IMR-90 (cell line): ENCODE data around the gene CLDN9. TPM values are rescaled to one million over a fixed set of nuclear protein-coding genes. Genes with fewer than 3 reads are reported as not detected.

Experiments used
- ATAC-seq: fragments of 200-7000 bp; cut with Tn5 transposase; 2 replicates; pipeline ENCODE4 v1.9.1; 2020; ENCODE audit warnings: low read depth, mild to moderate bottlenecking, moderate library complexity
- BruUV-seq: library from RNA; stranded (reverse); fragments of 400-500 nt; replicated peaks from 2 replicates; lab custom pipeline; 2021; lab: Mats Ljungman, UMichigan
- CTCF ChIA-PET: fragments of 300-600 bp; formaldehyde crosslinking; extraction: SDS; loops from one replicate; lab custom pipeline; 2021; ENCODE audit warnings: antibody characterized with exemption; lab: Yijun Ruan, JAX
- POLR2A ChIA-PET: fragments of 300-600 bp; sonication (Branson Sonifier 250); formaldehyde crosslinking; loops from one replicate; lab custom pipeline; 2022; ENCODE audit warnings: antibody characterized with exemption; ENCODE audit not compliant: unreplicated experiment; lab: Charles Lee
- DNase-seq: peaks from one replicate; pipeline ENCODE4 v3.0.0; 2013
- H2AFZ ChIP-seq: replicated peaks from 2 replicates; pipeline ENCODE3; 2013; ENCODE audit warnings: low read length, mild to moderate bottlenecking; ENCODE audit not compliant: poor library complexity
- H2AK5ac ChIP-seq: 2 replicates; pipeline ENCODE4 v1.6.1; 2013; ENCODE audit warnings: low read depth, low read length, inconsistent platforms
- H2AK9ac ChIP-seq: replicated peaks from 2 replicates; pipeline ENCODE3; 2013; ENCODE audit warnings: mild to moderate bottlenecking, low read depth, low read length, moderate library complexity; ENCODE audit not compliant: poor library complexity
- H2BK120ac ChIP-seq: 2 replicates; pipeline ENCODE4 v1.6.1; 2013; ENCODE audit warnings: low read depth, low read length, inconsistent platforms
- H2BK15ac ChIP-seq: 3 replicates; pipeline ENCODE4 v1.6.1; 2013; ENCODE audit warnings: low read depth, low read length, inconsistent platforms
- H2BK20ac ChIP-seq: 2 replicates; pipeline ENCODE4 v1.6.1; 2013; ENCODE audit warnings: low read depth, mild to moderate bottlenecking, inconsistent platforms, low read length, moderate library complexity
- H2BK5ac ChIP-seq: 2 replicates; pipeline ENCODE4 v1.6.1; 2013; ENCODE audit warnings: mild to moderate bottlenecking, low read depth, low read length, inconsistent platforms; ENCODE audit not compliant: poor library complexity, severe bottlenecking
- H3K14ac ChIP-seq: replicated peaks from 2 replicates; pipeline ENCODE4 v1.6.1; 2013; ENCODE audit warnings: low read depth, low read length, inconsistent platforms
- H3K18ac ChIP-seq: 2 replicates; pipeline ENCODE4 v1.6.1; 2013; ENCODE audit warnings: low read depth, low read length, control low read depth
- H3K23ac ChIP-seq: 2 replicates; pipeline ENCODE4 v1.6.1; 2013; ENCODE audit warnings: low read depth, low read length, inconsistent platforms
- H3K27ac ChIP-seq: 2 replicates; pipeline ENCODE4 v1.5.1; 2013; ENCODE audit warnings: mild to moderate bottlenecking, control low read depth, low read length; ENCODE audit not compliant: insufficient read depth
- H3K27me3 ChIP-seq: 2 replicates; pipeline ENCODE4 v1.6.1; 2013; ENCODE audit warnings: low read length; ENCODE audit not compliant: control insufficient read depth, insufficient read depth
- H3K36me3 ChIP-seq: 2 replicates; pipeline ENCODE4 v1.6.1; 2013; ENCODE audit warnings: low read length, mixed read lengths; ENCODE audit not compliant: control insufficient read depth, insufficient read depth
- H3K4ac ChIP-seq: 2 replicates; pipeline ENCODE4 v1.6.1; 2013; ENCODE audit warnings: low read depth, low read length, inconsistent platforms
- H3K4me1 ChIP-seq: 2 replicates; pipeline ENCODE4 v1.6.1; 2013; ENCODE audit warnings: low read length, mixed read lengths; ENCODE audit not compliant: control insufficient read depth, insufficient read depth
- H3K4me2 ChIP-seq: 2 replicates; pipeline ENCODE4 v1.6.1; 2013; ENCODE audit warnings: low read depth, mild to moderate bottlenecking, control low read depth, low read length, moderate library complexity
- H3K4me3 ChIP-seq: 2 replicates; pipeline ENCODE4 v1.5.1; 2013; ENCODE audit warnings: low read depth, mild to moderate bottlenecking, control low read depth, low read length, moderate library complexity; ENCODE audit not compliant: insufficient read depth
- H3K56ac ChIP-seq: 2 replicates; pipeline ENCODE4 v1.6.1; 2013; ENCODE audit warnings: low read length, inconsistent platforms; ENCODE audit not compliant: insufficient read depth; ENCODE audit errors: extremely low read depth
- H3K79me1 ChIP-seq, 2 experiments: 2 replicates each; pipeline ENCODE4 v1.6.1; 2013; ENCODE audit warnings: low read length in 2 of 2, inconsistent platforms in 1 of 2, low read depth in 1 of 2
- H3K9ac ChIP-seq: 2 replicates; pipeline ENCODE4 v1.6.1; 2013; ENCODE audit warnings: low read depth, low read length, control low read depth
- H3K9me1 ChIP-seq: 2 replicates; pipeline ENCODE4 v1.6.1; 2013; ENCODE audit warnings: low read length, inconsistent platforms; ENCODE audit not compliant: insufficient read depth
- H3K9me3 ChIP-seq: 2 replicates; pipeline ENCODE4 v1.6.1; 2013; ENCODE audit warnings: low read length; ENCODE audit not compliant: control insufficient read depth, insufficient read depth
- H4K20me1 ChIP-seq: 2 replicates; pipeline ENCODE4 v1.6.1; 2013; ENCODE audit warnings: low read length, inconsistent platforms; ENCODE audit not compliant: insufficient read depth
- H4K5ac ChIP-seq: 2 replicates; pipeline ENCODE4 v1.6.1; 2013; ENCODE audit warnings: mild to moderate bottlenecking, low read depth, low read length, control low read depth
- H4K8ac ChIP-seq, 2 experiments: 2 replicates each; pipeline ENCODE4 v1.6.1; 2013; ENCODE audit warnings: low read depth in 2 of 2, low read length in 2 of 2, control low read depth in 1 of 2, inconsistent platforms in 1 of 2
- H4K91ac ChIP-seq: 2 replicates; pipeline ENCODE4 v1.6.1; 2013; ENCODE audit warnings: low read depth, low read length, inconsistent platforms; ENCODE audit not compliant: insufficient read depth
- BHLHE40 ChIP-seq: fragments of 150-350 bp; IDR thresholded peaks from 2 replicates; pipeline ENCODE4 v1.6.1; 2016; ENCODE audit warnings: mild to moderate bottlenecking, low read depth, low read length
- CEBPB ChIP-seq: IDR thresholded peaks from 2 replicates; pipeline ENCODE4 v1.6.1; 2012; ENCODE audit warnings: low read depth, low read length, improper control_type of control experiment
- CHD1 ChIP-seq: IDR thresholded peaks from 2 replicates; pipeline ENCODE4 v1.6.1; 2012; ENCODE audit warnings: low read depth, low read length, improper control_type of control experiment
- CTCF ChIP-seq: conservative IDR thresholded peaks from 2 replicates; pipeline ENCODE4 v1.5.1; 2012; ENCODE audit warnings: mild to moderate bottlenecking, low read depth, low read length, improper control_type of control experiment
- ELK1 ChIP-seq: fragments of 150-350 bp; IDR thresholded peaks from 2 replicates; pipeline ENCODE4 v1.6.1; 2016; ENCODE audit warnings: low read depth, mild to moderate bottlenecking, low read length, moderate library complexity, borderline replicate concordance
- FOS ChIP-seq: fragments of 150-350 bp; IDR thresholded peaks from 2 replicates; pipeline ENCODE4 v1.6.1; 2016; ENCODE audit warnings: low read depth, low read length
- MAFK ChIP-seq: IDR thresholded peaks from 2 replicates; pipeline ENCODE4 v1.6.1; 2012; ENCODE audit warnings: low read depth, low read length, improper control_type of control experiment
- MAZ ChIP-seq: IDR thresholded peaks from 2 replicates; pipeline ENCODE4 v1.6.1; 2012; ENCODE audit warnings: low read depth, mild to moderate bottlenecking, low read length, improper control_type of control experiment, moderate library complexity, borderline replicate concordance
- MXI1 ChIP-seq: IDR thresholded peaks from 2 replicates; pipeline ENCODE4 v1.6.1; 2012; ENCODE audit warnings: low read depth, mild to moderate bottlenecking, low read length, moderate library complexity, borderline replicate concordance
- NFE2L2 ChIP-seq: fragments of 150-350 bp; IDR thresholded peaks from 2 replicates; pipeline ENCODE4 v1.6.1; 2016; ENCODE audit warnings: low read depth, mild to moderate bottlenecking, low read length
- POLR2A ChIP-seq: IDR thresholded peaks from 2 replicates; pipeline ENCODE4 v1.6.1; 2012; ENCODE audit warnings: mild to moderate bottlenecking, low read depth, low read length
- RAD21 ChIP-seq: IDR thresholded peaks from 2 replicates; pipeline ENCODE4 v1.6.1; 2012; ENCODE audit warnings: low read length, improper control_type of control experiment
- RCOR1 ChIP-seq: IDR thresholded peaks from 2 replicates; pipeline ENCODE4 v1.6.1; 2012; ENCODE audit warnings: mild to moderate bottlenecking, low read length, improper control_type of control experiment; ENCODE audit not compliant: insufficient replicate concordance
- RFX5 ChIP-seq: IDR thresholded peaks from 2 replicates; pipeline ENCODE4 v1.8.0; 2012; ENCODE audit warnings: low read depth, mild to moderate bottlenecking, low read length, moderate library complexity
- SMC3 ChIP-seq: fragments of 150-350 bp; IDR thresholded peaks from 2 replicates; pipeline ENCODE4 v1.6.1; 2016; ENCODE audit warnings: low read depth, mild to moderate bottlenecking, antibody characterized with exemption, low read length, moderate library complexity
- USF2 ChIP-seq: fragments of 150-350 bp; IDR thresholded peaks from 2 replicates; pipeline ENCODE4 v1.6.1; 2017; ENCODE audit warnings: mild to moderate bottlenecking, antibody characterized with exemption, low read length, low read depth
- WGBS, 2 experiments: methylation state at CpG; one replicate each; pipeline versions ENCODE4 v1.1.5 to v1.1.7; 2013; ENCODE audit warnings: missing lambda C conversion rate in 2 of 2; ENCODE audit not compliant: insufficient read length in 1 of 2; ENCODE audit errors: extremely low coverage in 2 of 2; 5-methylcytosine and 5-hydroxymethylcytosine counted together
- dilution Hi-C: fragments of 300-500 bp; cut with HindIII; formaldehyde crosslinking; loops from one replicate; pipeline ENCODE4 v1.14.3; 2018; ENCODE audit warnings: low sequenced_read_pairs; ENCODE audit not compliant: unreplicated experiment
- in situ Hi-C: fragments of 300-500 bp; cut with MboI; formaldehyde crosslinking; loops from 3 replicates; pipeline ENCODE4 v1.14.3; 2019; ENCODE audit warnings: low sequenced_read_pairs, inconsistent platforms, mixed read lengths
- intact Hi-C: fragments of 100-400 bp; cut with micrococcal nuclease; formaldehyde crosslinking; loops from 2 replicates; pipeline ENCODE4 v1.10.0; 2022
- polyA plus RNA-seq, 3 experiments: library from polyadenylated mRNA; depleted of rRNA; stranded (reverse); fragments of >200 nt; gene quantifications; 2 replicates each; pipeline ENCODE4 v1.2.3, GENCODE V29; 2012; ENCODE audit warnings: low replicate concordance in 1 of 3
- total RNA-seq: library from RNA; depleted of rRNA; stranded (reverse); fragments of >200 nt; gene quantifications from 2 replicates; pipeline ENCODE4 v1.2.3, GENCODE V29; 2012

CLDN9 gene
- total and polyA plus RNA-seq, 2 of the 4 experiments (the other 2 are of a cell fraction) = 0.05 TPM; not detected in 1

- H4K8ac ChIP-seq = no peak overlapping the region
- no peak overlapping the region for H3K4ac ChIP-seq
- 0 out of 2 replicates have a peak, but pooled peaks cover 2% of the 10 kb centered on the region for H3K9me1 ChIP-seq
- no peak overlapping the region for H4K5ac ChIP-seq
- peak overlapping the region; percentile 13 for H3K4me3 ChIP-seq
- H3K9me3 ChIP-seq = no peaks in the 10 kb centered on the region; the same call in 1 of the 2 replicates
- no peak overlapping the region for H3K23ac ChIP-seq
- BruUV-seq = no TSS peak
- no peak overlapping the region for H4K91ac ChIP-seq
- no peak for TF ChIP-seq CEBPB
- TF ChIP-seq FOS = no peak
- TF ChIP-seq CHD1 = no peak
- TF ChIP-seq POLR2A = no peak
- no peak for TF ChIP-seq MAZ
- TF ChIP-seq NFE2L2 = no peak
- TF ChIP-seq MAFK = no peak
- no peak for TF ChIP-seq USF2
- TF ChIP-seq RFX5 = no peak
- TF ChIP-seq SMC3 = no peak
- no peak for TF ChIP-seq RCOR1
- no peak for TF ChIP-seq RAD21
- TF ChIP-seq BHLHE40 = no peak
- no peak for TF ChIP-seq CTCF
- no peak for TF ChIP-seq MXI1
- TF ChIP-seq ELK1 = no peak
- no peak overlapping the region for H2BK120ac ChIP-seq
- no peak overlapping the region for H3K9ac ChIP-seq
- H3K27ac ChIP-seq = no peak overlapping the region
- CTCF ChIA-PET = no interaction called here
- no peak overlapping the region for H3K56ac ChIP-seq
- H2AK5ac ChIP-seq = no peak overlapping the region
- H3K4me1 ChIP-seq = peaks cover 3% of the 10 kb centered on the region; the same call in 1 of the 2 replicates
- no peak overlapping the region for H2BK20ac ChIP-seq
- no peaks in the 10 kb centered on the region for H3K79me1 ChIP-seq
- DNase-seq (no peak), ATAC-seq (no peak)
- no peak overlapping the region for H3K18ac ChIP-seq
- peaks cover 62% of the 10 kb centered on the region for H3K27me3 ChIP-seq
- intact Hi-C loops (no loop called here), dilution Hi-C loops (no loop called here), in situ Hi-C loops (no loop called here)
- peak overlapping the region; percentile 75; the same call in 1 of the 2 replicates for H3K4me2 ChIP-seq
- no peaks in the 10 kb centered on the region for H3K36me3 ChIP-seq
- WGBS, 2 experiments = 3% methylated on average over 6 of the region's 40 CpGs; no CpG with 5 or more reads in 1 of the 2 experiments
- no peak overlapping the region for H3K14ac ChIP-seq
- H2AFZ ChIP-seq = peak overlapping the region; percentile 81
- no peak overlapping the region for H2AK9ac ChIP-seq
- peaks cover 15% of the 10 kb centered on the region; the same call in 1 of the 2 replicates for H4K20me1 ChIP-seq
- H2BK5ac ChIP-seq = no peak overlapping the region
- POLR2A ChIA-PET = no interaction called here
- H2BK15ac ChIP-seq = no peak overlapping the region
Measured at GRCh38 chr16:2963074-2963722, 49.5 kb upstream of the CLDN9 start.
